HG02885 (cell line): ENCODE results near the gene ADAMTS3.

ENCODE experiments used
- ATAC-seq: cut with Tn5 transposase; IDR thresholded peaks from one replicate; pipeline ENCODE4 v1.9.1; 2021; ENCODE audit warnings: mild to moderate bottlenecking; ENCODE audit not compliant: unreplicated experiment, poor library complexity

ADAMTS3 gene

DNA sequence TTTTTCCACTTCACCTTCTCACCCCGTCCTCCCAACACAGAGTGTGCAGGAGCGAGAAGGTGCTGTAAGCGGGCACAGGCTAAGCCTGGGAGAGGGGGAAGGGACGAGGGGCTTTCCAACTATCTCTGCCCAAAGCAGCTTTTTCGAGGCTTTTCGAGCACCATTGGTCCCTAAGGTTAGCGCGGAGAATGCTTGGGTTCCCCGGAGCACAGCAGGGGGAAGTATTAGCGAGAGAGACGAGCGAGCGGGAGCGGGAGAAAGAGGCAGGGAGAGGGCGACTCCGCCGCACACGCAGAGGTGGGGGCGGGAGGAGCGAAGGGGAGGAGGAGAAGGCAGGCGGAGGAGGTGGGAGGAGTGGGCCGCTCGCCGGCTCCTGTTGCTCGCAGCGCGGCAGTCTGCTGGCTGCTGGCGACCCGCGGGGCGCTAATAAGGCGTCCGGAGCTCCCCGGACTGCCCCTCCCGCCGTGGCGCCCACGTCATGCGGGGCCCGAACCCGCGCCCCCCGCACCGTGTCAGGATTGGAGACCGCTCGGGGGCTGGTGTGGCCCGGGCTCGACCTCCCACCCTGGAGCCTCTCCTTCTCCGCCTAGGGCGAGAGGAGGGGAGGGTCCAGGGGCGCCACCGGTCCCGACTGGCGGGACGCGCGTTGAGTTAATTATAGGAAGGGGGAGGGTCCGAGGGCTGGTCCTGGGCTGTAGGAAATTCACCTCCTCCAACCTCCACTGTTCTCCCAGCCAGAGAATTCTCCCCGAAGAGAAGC, at the start of gene ADAMTS3:
TSS of gene ADAMTS3 (minus strand) at position 263 of the 760 bp plus-strand sequence. CDS start 459 bp downstream, outside the sequence.
- no peak for ATAC-seq

- ATAC-seq = no peak
These were observed 44.9 kb upstream of the ADAMTS3 start for GRCh38 chr4:72613959-72614358.

DNA sequence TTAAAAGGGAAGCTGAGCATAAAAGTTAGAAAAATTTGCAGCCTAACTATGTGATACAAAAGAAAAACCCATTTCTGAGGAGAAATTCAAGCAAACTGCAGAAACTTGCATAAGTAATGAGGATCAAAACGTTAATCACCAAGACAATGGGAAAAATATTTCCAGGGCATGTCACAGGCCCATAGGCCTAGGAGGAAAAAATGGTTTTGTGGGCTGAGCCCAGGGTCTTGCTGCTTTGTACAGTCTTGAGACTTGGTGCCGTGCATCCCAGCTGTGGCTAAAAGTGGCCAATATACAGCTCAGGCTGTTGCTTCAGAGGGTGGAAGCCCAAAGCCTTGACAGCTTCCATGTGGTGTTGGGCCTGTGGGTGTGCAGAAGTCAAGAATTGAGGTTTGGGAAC, 37.7 kb upstream of the ADAMTS3 start:
- ATAC-seq = no peak

DNA sequence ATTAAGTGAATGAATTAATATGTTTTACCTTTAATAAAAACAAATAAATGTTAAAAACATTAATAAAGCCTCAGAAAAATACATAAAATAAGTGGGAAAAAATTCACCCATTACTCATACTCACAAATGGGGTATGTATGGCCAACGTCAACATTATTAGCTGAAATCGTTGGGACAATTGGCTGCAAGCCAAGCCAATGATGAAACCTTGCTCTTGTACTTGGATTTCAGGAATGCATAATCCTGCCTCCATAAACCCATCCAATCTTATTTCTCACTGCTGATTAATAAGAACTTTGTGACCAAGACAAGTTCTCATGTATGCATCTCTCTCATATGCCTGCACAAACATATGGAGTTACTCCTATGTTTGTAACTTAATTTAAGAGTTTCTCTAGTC, 35.3 kb upstream of the ADAMTS3 start:
- no peak for ATAC-seq

- ATAC-seq = no peak
These were observed 33.7 kb upstream of the ADAMTS3 start for GRCh38 chr4:72602396-72603376.

- ATAC-seq = no peak
These were observed 22.8 kb upstream of the ADAMTS3 start for GRCh38 chr4:72591547-72592454.

- ATAC-seq = no peak
These were observed 18.3 kb upstream of the ADAMTS3 start for GRCh38 chr4:72587334-72587733.

- ATAC-seq = no peak
These were observed 13.8 kb upstream of the ADAMTS3 start for GRCh38 chr4:72582853-72583252.

DNA sequence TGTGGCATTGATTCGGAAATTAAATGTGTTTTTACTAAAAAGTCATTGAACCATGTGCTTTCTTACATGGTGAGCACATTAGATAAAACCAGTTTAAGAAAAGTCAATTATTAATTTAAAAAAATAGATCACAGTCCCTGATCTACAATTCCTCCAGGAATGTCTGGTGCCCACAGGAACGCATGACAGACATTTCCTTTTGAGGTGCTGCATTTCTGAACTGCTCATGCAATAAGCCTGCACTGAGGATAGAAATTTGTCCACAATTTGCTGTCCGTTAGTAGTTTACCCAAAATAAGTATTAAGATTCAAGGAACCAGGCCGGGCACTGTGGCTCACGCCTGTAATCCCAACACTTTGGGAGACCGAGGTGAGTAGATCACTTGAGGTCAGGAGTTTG, 8.2 kb upstream of the ADAMTS3 start:
- ATAC-seq = no peak

DNA sequence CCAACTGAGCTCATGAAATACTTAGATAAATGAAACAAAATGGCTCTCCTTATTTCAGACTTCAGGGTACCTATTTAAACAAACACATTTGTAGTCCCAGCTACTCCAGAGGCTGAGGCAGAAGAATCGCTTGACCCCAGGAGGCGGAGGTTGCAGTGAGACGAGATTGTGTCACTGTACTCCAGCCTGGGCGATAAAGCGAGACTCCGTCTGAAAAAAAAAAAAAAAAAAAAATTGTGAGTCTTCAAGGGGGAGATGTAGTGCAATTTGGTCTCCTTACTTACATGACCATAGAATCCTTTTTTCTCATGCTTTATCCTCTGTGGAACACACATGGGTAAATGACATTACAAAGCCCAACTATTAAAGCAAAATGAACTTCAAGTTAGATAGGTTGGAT, 2.3 kb upstream of the ADAMTS3 start:
- ATAC-seq = no peak

- ATAC-seq = no peak
These were observed 756 bp upstream of the ADAMTS3 start for GRCh38 chr4:72569719-72570235.

DNA sequence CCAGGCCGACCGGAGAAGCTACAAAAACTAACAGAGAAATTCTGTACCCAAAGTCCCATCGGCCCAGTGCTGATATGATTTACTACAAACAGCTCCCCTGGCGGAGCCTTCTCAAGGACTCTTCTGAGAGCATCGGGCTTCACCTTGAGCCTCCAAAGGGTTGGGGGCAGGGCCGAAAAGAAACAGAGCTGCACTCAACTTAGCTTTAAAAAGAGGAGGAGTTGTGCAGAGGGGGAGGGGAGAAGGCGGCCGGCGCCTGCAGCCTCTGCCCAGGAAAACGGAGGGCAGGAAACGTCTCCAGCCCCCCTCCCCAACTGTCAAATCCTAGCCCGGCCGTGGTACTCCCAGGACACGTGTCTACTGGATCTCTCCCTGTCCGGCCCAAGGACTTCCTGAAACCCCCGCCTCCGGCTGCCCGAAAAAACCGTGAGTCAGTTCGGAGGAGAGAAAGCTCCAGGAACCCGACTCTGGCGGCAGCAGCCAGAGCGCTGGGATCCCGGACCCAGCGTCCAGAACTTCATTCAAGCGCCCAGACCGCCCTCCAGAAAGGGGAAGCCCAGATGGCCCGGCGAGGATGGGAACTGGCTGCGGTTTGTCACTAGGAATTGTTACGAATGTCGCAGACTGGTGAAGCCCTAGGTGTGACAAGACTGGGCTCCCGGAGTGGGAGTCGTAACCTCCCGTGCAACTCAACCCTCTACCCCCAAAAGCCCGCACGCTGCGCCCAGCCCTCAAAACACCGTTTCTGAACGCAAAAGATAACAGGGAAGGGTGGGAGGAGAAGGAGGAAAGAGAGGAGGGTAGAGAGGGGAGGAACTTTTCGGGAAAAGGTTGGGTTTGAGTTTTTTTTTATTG, 973 bp downstream of the ADAMTS3 start:
- no peak for ATAC-seq

DNA sequence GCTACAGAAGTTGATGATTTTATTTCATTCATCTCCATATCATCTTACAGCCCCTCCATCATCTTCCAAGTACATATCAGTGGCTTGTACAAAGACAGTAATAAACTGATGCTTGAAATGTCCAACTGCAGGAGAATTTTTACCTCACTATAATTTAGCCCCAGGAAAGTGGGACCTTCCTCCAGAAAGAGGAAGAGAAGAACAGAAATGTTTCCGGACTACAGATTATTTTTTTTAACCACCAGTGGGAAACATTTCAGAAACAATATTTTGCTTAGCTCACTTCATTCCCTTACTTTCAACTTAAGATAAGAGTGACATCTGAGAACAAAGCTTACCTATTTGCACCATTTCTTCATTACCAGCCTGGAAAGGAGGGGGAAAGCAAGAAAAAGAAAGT, 2.0 kb downstream of the ADAMTS3 start:
- no peak for ATAC-seq

- no peak for ATAC-seq
These were observed 2.5 kb downstream of the ADAMTS3 start for GRCh38 chr4:72566464-72566972.

GRCh38 chr4:72564789-72565188, 4.2 kb downstream of the ADAMTS3 start:
- no peak for ATAC-seq

DNA sequence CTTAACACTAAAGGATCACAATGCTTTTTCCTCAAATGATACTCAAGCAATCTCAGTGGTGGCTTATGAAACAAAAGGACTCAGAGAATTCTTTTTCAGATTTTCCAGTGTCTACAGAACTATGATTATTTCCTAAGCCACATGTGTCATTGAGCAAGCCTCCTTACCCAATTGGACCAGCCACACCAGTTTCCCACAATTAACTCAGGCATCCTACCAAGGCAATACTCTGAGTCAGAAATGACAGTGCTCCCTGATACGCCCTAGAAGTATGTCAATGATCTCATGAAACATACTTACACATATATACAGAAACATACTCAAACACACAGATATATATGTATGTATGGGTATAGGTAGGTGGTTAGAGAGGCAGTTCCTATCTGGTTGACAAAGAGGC, 4.8 kb downstream of the ADAMTS3 start:
- no peak for ATAC-seq

GRCh38 chr4:72558655-72559054, 10.4 kb downstream of the ADAMTS3 start:
- no peak for ATAC-seq

- ATAC-seq = no peak
These were observed 12.0 kb downstream of the ADAMTS3 start for GRCh38 chr4:72557021-72557420.

GRCh38 chr4:72555377-72555831, 13.6 kb downstream of the ADAMTS3 start:
- no peak for ATAC-seq
